LNCaP clone FGC (cell line): ENCODE results near the gene UBE4A.

Experiments
- DNase-seq: peaks from one replicate; pipeline ENCODE4 v3.0.0-alpha.2; 2011; ENCODE audit warnings: low read depth
- H3K4me3 ChIP-seq: 2 replicates; pipeline ENCODE4 v1.5.1; 2011; ENCODE audit warnings: mild to moderate bottlenecking, low read depth, low read length, control low read depth
- TF ChIP-seq, protein P1 (sequence below): IDR thresholded peaks from 2 replicates; pipeline ENCODE4 v1.5.1; 2012; ENCODE audit warnings: mild to moderate bottlenecking; ENCODE audit not compliant: control insufficient read depth, insufficient read depth; ENCODE audit errors: extremely low read depth

UBE4A gene

DNA sequence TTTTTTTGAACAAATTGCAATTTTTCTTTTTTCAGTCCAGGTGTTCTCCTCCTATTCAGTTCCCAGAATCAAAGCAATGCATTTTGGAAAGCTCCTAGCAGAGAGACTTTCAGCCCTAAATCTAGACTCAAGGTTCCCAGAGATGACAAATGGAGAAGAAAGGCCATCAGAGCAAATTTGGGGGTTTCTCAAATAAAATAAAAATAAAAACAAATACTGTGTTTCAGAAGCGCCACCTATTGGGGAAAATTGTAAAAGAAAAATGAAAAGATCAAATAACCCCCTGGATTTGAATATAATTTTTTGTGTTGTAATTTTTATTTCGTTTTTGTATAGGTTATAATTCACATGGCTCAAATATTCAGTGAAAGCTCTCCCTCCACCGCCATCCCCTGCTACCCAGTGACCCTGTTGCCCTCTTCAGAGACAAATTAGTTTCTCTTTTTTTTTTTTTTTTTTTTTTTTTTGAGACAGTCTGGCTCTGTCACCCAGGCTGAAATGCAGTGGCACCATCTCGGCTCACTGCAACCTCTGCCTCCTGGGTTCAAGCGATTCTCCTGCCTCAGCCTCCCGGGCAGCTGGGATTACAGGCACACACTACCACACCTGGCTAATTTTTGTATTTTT is 6.2 kb upstream of the UBE4A start:
- DNase-seq = no peak
- H3K4me3 ChIP-seq = no peak overlapping the region
- TF ChIP-seq, protein P1, sequence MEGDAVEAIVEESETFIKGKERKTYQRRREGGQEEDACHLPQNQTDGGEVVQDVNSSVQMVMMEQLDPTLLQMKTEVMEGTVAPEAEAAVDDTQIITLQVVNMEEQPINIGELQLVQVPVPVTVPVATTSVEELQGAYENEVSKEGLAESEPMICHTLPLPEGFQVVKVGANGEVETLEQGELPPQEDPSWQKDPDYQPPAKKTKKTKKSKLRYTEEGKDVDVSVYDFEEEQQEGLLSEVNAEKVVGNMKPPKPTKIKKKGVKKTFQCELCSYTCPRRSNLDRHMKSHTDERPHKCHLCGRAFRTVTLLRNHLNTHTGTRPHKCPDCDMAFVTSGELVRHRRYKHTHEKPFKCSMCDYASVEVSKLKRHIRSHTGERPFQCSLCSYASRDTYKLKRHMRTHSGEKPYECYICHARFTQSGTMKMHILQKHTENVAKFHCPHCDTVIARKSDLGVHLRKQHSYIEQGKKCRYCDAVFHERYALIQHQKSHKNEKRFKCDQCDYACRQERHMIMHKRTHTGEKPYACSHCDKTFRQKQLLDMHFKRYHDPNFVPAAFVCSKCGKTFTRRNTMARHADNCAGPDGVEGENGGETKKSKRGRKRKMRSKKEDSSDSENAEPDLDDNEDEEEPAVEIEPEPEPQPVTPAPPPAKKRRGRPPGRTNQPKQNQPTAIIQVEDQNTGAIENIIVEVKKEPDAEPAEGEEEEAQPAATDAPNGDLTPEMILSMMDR = peak; percentile 40

DNA sequence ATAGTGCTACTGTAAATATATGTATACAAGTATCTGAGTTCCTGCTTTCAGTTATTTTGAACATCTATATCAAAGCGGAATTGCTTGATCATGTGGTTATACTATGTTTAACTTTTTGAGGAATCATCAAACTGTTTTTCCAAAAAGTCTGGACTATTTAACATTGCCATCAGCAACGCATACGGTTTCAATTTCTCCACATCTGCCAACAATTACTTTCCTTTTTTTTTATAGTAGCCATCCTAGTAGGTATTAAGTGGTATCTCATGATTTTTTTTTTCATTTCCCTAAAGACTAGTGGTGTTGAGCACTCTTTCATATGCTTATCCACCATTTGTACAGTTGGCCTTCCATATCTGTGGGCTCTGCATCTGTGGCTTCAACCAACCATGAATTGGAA is 1.3 kb upstream of the UBE4A start:
- no peak for DNase-seq
- TF ChIP-seq, protein P1 = no peak
- no peak overlapping the region for H3K4me3 ChIP-seq

DNA sequence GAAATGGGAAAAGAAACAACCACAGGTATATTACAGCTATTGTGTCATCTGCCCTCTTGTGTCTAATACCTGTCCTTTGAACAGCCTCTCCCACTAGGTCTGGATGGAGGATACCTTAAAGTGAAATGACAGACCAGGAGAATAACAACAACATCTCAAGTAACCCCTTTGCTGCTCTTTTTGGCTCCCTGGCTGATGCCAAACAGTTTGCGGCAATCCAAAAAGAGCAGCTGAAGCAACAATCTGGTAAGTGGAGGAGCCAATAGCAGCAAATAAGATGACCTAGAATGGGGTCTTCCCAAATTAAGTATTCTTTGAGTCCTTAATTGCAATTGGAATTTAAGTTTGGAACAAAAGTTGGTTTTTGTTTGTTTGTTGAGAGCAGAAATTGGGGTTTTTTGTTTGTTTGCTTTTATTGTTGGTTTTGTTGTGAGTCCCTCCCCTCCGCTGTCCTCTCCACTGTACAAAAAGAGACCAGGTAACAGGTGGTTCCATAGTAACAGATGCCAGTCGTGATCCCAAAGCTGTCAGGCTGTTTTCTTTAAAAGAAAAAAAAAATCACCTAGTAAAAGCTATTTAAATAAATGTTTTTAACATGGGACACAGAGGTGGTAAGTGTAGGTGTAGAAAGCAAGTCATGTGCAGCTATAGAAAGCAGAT is 5.7 kb downstream of the UBE4A start:
- TF ChIP-seq, protein P1 = no peak
- no peak overlapping the region for H3K4me3 ChIP-seq
- no peak for DNase-seq

DNA sequence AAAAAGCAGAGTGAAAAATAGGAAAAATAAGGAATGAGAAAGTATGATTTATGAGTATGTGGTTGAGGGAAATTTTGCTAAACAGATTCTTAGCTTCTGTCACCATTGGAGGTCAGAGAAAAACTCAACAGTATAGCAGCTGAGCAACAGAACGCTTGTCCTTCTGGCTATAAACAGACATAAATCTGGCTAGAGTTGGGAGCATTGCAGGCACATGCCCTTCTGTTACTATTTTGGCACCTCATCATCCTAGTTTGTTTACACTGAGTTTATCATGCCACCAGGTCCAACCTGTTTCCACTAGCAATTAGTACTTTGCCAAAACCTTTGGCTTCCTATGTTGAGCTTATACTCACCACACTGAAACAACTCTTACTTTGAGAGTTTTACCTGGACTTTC is 6.9 kb downstream of the UBE4A start:
- no peak overlapping the region for H3K4me3 ChIP-seq
- TF ChIP-seq, protein P1 = no peak
- peak; percentile 97 for DNase-seq

DNA sequence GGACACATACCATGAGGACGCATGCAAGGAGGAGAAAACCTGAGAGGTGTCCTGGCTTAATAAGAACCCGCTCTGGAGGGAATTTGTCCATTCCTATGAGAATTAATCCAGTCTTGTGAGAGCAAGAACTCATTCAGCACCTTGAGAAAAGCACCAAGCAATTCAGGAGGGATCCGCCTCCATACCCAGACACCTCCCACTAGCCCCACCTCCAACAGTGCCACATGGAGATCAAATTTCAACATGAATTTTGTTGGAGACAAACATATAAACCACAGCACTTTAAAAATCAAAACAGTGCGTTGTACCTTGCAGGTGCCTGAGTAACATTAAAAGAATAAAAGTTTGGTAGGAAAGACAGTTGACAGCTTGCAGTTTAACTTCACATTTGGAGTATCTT is 11.4 kb downstream of the UBE4A start:
- H3K4me3 ChIP-seq = no peak overlapping the region
- DNase-seq = peak; percentile 21
- TF ChIP-seq, protein P1 = no peak

DNA sequence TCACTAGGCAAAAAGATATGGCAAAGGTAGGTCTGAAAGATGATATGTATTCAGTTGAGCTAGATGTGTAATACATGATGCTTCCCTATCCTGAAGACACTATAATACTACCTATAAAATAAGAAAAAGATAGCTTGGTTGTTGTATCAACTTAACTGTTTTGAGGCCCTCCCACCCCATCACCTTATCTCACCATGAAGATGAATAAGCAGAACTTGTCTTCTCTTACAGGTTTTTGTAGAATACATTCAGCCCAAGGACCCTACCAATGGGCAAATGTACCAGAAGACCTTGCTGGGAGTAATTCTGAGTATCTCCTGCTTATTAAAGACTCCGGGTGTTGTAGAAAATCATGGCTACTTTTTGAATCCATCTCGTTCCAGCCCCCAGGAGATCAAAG is 13.9 kb downstream of the UBE4A start:
- TF ChIP-seq, protein P1 = no peak
- no peak overlapping the region for H3K4me3 ChIP-seq
- no peak for DNase-seq

DNA sequence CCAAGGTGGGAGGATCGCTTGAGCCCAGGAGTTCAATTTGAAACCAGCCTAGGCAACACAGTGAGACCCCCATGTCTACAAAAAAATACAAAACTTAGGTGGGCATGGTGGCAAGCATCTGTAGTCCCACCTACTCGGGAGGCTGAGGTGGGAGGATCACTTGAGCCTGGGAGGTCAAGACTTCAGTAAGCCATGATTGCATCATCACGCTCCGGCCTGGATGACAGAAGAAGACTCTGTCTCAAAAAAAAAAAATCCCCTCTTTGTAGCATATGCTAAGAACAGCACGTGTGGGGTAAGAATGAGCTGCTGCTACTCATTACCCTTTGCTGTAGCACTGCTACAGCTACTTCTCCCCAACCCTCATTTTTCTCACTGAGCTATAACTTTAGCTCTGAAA is 14.5 kb downstream of the UBE4A start:
- TF ChIP-seq, protein P1 = no peak
- DNase-seq = no peak

More for the DNA sequence above, 14.5 kb downstream of the UBE4A start:
- no peak overlapping the region for H3K4me3 ChIP-seq
